Measurements from ENCODE around the gene PTPRG. TPM values are rescaled to one million over a fixed set of nuclear protein-coding genes. Genes with fewer than 3 reads are reported as not detected.

The PTPRG gene
- total and polyA plus RNA-seq, 2 of the 13 experiments (the other 11 are each of a cell fraction or from before 2014, with no cell fraction given), result 8.0 to 25.3 TPM

DNA sequence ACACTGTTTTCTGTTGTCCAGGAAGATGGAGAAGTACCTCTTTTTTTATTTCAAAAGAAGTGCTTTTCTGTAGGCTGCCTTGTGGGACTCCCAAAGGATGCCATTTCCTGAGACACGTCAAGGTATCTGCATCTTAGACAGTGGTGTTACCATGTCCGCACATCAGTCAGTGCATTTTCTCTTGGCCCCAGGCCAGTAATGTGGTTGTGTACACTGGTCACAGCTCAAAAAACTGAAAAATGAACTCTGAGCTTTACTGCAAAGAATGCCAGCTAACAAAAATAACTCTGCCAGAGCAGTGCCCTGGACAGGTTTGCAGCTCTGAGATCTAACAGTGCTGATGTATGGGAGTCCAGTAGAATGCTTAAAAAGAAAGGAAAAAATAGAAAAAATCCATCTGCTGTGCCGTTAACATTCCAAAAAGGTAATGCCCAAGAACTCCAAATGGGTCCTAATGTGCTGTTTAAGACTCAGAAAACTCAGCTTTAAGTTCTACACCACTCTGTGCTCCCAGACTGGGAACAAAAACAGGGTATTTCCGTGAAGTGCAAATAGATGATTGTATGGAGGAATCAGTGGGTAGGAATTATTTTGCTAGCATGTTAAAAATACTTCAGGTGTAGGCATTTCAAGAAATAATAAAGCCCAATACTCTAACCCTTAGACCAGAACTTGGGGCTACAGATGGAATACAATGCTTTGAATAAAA lies 496.1 kb downstream of the PTPRG start (continued):
- TF ChIP-seq, protein P1, sequence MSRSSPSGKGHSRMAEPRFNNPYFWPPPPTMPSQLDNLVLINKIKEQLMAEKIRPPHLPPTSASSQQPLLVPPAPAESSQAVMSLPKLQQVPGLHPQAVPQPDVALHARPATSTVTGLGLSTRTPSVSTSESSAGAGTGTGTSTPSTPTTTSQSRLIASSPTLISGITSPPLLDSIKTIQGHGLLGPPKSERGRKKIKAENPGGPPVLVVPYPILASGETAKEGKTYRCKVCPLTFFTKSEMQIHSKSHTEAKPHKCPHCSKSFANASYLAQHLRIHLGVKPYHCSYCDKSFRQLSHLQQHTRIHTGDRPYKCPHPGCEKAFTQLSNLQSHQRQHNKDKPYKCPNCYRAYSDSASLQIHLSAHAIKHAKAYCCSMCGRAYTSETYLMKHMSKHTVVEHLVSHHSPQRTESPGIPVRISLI (CRISPR knock-in tag; IDR thresholded peaks at IDR 0.05; ENCODE audit: borderline replicate concordance), result no peak
- TF ChIP-seq HES4 (CRISPR knock-in tag; IDR thresholded peaks at IDR 0.05; ENCODE audit: borderline replicate concordance) (no peak), ZNF816 (CRISPR knock-in tag; IDR thresholded peaks at IDR 0.05; ENCODE audit: borderline replicate concordance) (no peak), NR2F6 (IDR thresholded peaks at IDR 0.05) (no peak), NR2F6 (CRISPR knock-in tag; IDR thresholded peaks at IDR 0.05) (no peak; the same call in 1 of the 2 replicates), SIX4 (CRISPR knock-in tag; IDR thresholded peaks at IDR 0.05) (no peak), ZMAT3 (CRISPR knock-in tag; conservative IDR thresholded peaks at IDR 0.05) (no peak), ZNF605 (CRISPR knock-in tag; IDR thresholded peaks at IDR 0.05) (no peak), TEAD3 (CRISPR knock-in tag; optimal IDR thresholded peaks at IDR 0.05; ENCODE audit: borderline replicate concordance) (peak; percentile 80), ZFP41 (CRISPR knock-in tag; IDR thresholded peaks at IDR 0.05; ENCODE audit: borderline replicate concordance) (no peak), RXRB (CRISPR knock-in tag; IDR thresholded peaks at IDR 0.05; ENCODE audit: borderline replicate concordance) (no peak), KLF6 (CRISPR knock-in tag; IDR thresholded peaks at IDR 0.05) (no peak)
- TF ChIP-seq, protein P2, sequence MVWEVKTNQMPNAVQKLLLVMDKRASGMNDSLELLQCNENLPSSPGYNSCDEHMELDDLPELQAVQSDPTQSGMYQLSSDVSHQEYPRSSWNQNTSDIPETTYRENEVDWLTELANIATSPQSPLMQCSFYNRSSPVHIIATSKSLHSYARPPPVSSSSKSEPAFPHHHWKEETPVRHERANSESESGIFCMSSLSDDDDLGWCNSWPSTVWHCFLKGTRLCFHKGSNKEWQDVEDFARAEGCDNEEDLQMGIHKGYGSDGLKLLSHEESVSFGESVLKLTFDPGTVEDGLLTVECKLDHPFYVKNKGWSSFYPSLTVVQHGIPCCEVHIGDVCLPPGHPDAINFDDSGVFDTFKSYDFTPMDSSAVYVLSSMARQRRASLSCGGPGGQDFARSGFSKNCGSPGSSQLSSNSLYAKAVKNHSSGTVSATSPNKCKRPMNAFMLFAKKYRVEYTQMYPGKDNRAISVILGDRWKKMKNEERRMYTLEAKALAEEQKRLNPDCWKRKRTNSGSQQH (CRISPR knock-in tag; IDR thresholded peaks at IDR 0.05; ENCODE audit: low read depth), result no peak
- TF ChIP-seq, protein P3, sequence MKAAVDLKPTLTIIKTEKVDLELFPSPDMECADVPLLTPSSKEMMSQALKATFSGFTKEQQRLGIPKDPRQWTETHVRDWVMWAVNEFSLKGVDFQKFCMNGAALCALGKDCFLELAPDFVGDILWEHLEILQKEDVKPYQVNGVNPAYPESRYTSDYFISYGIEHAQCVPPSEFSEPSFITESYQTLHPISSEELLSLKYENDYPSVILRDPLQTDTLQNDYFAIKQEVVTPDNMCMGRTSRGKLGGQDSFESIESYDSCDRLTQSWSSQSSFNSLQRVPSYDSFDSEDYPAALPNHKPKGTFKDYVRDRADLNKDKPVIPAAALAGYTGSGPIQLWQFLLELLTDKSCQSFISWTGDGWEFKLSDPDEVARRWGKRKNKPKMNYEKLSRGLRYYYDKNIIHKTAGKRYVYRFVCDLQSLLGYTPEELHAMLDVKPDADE (CRISPR knock-in tag; IDR thresholded peaks at IDR 0.05), result no peak
- TF ChIP-seq, protein P4, sequence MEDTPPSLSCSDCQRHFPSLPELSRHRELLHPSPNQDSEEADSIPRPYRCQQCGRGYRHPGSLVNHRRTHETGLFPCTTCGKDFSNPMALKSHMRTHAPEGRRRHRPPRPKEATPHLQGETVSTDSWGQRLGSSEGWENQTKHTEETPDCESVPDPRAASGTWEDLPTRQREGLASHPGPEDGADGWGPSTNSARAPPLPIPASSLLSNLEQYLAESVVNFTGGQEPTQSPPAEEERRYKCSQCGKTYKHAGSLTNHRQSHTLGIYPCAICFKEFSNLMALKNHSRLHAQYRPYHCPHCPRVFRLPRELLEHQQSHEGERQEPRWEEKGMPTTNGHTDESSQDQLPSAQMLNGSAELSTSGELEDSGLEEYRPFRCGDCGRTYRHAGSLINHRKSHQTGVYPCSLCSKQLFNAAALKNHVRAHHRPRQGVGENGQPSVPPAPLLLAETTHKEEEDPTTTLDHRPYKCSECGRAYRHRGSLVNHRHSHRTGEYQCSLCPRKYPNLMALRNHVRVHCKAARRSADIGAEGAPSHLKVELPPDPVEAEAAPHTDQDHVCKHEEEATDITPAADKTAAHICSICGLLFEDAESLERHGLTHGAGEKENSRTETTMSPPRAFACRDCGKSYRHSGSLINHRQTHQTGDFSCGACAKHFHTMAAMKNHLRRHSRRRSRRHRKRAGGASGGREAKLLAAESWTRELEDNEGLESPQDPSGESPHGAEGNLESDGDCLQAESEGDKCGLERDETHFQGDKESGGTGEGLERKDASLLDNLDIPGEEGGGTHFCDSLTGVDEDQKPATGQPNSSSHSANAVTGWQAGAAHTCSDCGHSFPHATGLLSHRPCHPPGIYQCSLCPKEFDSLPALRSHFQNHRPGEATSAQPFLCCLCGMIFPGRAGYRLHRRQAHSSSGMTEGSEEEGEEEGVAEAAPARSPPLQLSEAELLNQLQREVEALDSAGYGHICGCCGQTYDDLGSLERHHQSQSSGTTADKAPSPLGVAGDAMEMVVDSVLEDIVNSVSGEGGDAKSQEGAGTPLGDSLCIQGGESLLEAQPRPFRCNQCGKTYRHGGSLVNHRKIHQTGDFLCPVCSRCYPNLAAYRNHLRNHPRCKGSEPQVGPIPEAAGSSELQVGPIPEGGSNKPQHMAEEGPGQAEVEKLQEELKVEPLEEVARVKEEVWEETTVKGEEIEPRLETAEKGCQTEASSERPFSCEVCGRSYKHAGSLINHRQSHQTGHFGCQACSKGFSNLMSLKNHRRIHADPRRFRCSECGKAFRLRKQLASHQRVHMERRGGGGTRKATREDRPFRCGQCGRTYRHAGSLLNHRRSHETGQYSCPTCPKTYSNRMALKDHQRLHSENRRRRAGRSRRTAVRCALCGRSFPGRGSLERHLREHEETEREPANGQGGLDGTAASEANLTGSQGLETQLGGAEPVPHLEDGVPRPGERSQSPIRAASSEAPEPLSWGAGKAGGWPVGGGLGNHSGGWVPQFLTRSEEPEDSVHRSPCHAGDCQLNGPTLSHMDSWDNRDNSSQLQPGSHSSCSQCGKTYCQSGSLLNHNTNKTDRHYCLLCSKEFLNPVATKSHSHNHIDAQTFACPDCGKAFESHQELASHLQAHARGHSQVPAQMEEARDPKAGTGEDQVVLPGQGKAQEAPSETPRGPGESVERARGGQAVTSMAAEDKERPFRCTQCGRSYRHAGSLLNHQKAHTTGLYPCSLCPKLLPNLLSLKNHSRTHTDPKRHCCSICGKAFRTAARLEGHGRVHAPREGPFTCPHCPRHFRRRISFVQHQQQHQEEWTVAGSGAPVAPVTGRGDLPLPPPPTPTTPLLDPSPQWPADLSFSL (CRISPR knock-in tag; IDR thresholded peaks at IDR 0.05), result no peak
- TF ChIP-seq, protein P5, sequence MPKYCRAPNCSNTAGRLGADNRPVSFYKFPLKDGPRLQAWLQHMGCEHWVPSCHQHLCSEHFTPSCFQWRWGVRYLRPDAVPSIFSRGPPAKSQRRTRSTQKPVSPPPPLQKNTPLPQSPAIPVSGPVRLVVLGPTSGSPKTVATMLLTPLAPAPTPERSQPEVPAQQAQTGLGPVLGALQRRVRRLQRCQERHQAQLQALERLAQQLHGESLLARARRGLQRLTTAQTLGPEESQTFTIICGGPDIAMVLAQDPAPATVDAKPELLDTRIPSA (CRISPR knock-in tag; IDR thresholded peaks at IDR 0.05; ENCODE audit: borderline replicate concordance), result no peak

Data from HepG2 (cell line).